HL-60 (cell line): ENCODE data around the gene PTPN3.

ENCODE experiments used
- CTCF ChIP-seq: IDR thresholded peaks from one replicate; pipeline ENCODE4 v1.5.1; 2011; ENCODE audit warnings: low read length, control low read depth, inconsistent platforms; ENCODE audit not compliant: insufficient read depth
- REST ChIP-seq: IDR thresholded peaks from 2 replicates; pipeline ENCODE4 v1.6.1; 2012; ENCODE audit warnings: low read depth; ENCODE audit not compliant: insufficient replicate concordance

GRCh38 chr9:109442716-109443115 is 55.4 kb downstream of the PTPN3 start:
- TF ChIP-seq CTCF (no peak), REST (no peak)
